Sigmoid colon (tissue), 7 donors: ENCODE measurements around the gene USP21. TPM values are rescaled to one million over a fixed set of nuclear protein-coding genes. Genes with fewer than 3 reads are reported as not detected.
A peak's percentile ranks its signal among the peaks of the same experiment; 100 is the strongest.

Experiments
- DNase-seq: peaks from one replicate; pipeline ENCODE4 v3.0.0-alpha.2; 2019
- H3K27ac ChIP-seq, 4 donors: fragments of 200-600 bp; sonication (generic); one replicate each; pipeline ENCODE4 v1.5.1; 2016 to 2019; ENCODE audit warnings: mild to moderate bottlenecking in 1 of 4
- H3K27me3 ChIP-seq, 3 donors: fragments of 200-600 bp; sonication (generic); one replicate each; pipeline ENCODE4 v1.5.1; 2019; ENCODE audit warnings: mild to moderate bottlenecking in 1 of 3
- H3K36me3 ChIP-seq, 4 donors: fragments of 200-600 bp; sonication (generic); one replicate each; pipeline ENCODE4 v1.5.1; 2016 to 2019
- H3K4me1 ChIP-seq, 4 donors: fragments of 200-600 bp; sonication (generic); one replicate each; pipeline ENCODE4 v1.5.1; 2017 to 2019
- H3K4me3 ChIP-seq, 4 donors: fragments of 200-600 bp; sonication (generic); one replicate each; pipeline ENCODE4 v1.5.1; 2017 to 2019; ENCODE audit warnings: mild to moderate bottlenecking in 2 of 4, moderate library complexity in 1 of 4
- H3K9me3 ChIP-seq, 4 donors: fragments of 200-600 bp in 3 of 4; sonication (generic) in 3 of 4; one replicate each; pipeline versions ENCODE4 v1.5.1 to v1.6.1; 2013 to 2019
- EP300 ChIP-seq, 4 donors: sonication (generic); formaldehyde crosslinking; IDR thresholded peaks; one replicate each; pipeline ENCODE4 v1.6.1; 2017; ENCODE audit warnings: antibody characterized with exemption in 4 of 4
- POLR2A ChIP-seq, 2 donors: fragments of 450-650 bp; IDR thresholded peaks; one replicate each; pipeline ENCODE4 v1.6.1; 2016; ENCODE audit warnings: antibody characterized with exemption in 2 of 2, mild to moderate bottlenecking in 2 of 2, moderate library complexity in 2 of 2
- POLR2AphosphoS5 ChIP-seq, 4 donors: sonication (generic); formaldehyde crosslinking; IDR thresholded peaks; one replicate each; pipeline ENCODE4 v1.6.1; 2017; ENCODE audit warnings: antibody characterized with exemption in 4 of 4
- WGBS, 2 donors: extraction: QIAGEN DNeasy Blood & Tissue Kit; methylation state at CpG; one replicate each; pipeline ENCODE4 v1.1.7; 2013; 5-methylcytosine and 5-hydroxymethylcytosine counted together
- intact Hi-C: fragments of 100-400 bp; cut with DNase I; formaldehyde crosslinking; loops from one replicate; pipeline ENCODE4 v1.15.1; 2023
- polyA plus RNA-seq, 3 donors: library from polyadenylated mRNA; stranded (reverse); fragments of 200-250 nt; gene quantifications; one replicate each; pipeline ENCODE4 v1.2.3, GENCODE V29; 2013
- total RNA-seq, 4 donors: library from RNA; depleted of rRNA; stranded (reverse); fragments of >200 nt; gene quantifications; one replicate each; pipeline ENCODE4 v1.1.0, GENCODE V29; 2016
- TF ChIP-seq, protein P1 (sequence below), 4 experiments: fragments of 450-650 bp in 3 of 4; fragments of 200-600 bp in 1 of 4; IDR thresholded peaks; one replicate each; pipeline ENCODE4 v1.5.1; 2016 to 2019; ENCODE audit warnings: antibody characterized with exemption in 4 of 4, mild to moderate bottlenecking in 3 of 4, moderate library complexity in 2 of 4
- donor health status: healthy with polysubstance abuse.
- donor health status: Bipolar disorder and iron deficiency.
- donor health status: healthy.

The USP21 gene, protein sequence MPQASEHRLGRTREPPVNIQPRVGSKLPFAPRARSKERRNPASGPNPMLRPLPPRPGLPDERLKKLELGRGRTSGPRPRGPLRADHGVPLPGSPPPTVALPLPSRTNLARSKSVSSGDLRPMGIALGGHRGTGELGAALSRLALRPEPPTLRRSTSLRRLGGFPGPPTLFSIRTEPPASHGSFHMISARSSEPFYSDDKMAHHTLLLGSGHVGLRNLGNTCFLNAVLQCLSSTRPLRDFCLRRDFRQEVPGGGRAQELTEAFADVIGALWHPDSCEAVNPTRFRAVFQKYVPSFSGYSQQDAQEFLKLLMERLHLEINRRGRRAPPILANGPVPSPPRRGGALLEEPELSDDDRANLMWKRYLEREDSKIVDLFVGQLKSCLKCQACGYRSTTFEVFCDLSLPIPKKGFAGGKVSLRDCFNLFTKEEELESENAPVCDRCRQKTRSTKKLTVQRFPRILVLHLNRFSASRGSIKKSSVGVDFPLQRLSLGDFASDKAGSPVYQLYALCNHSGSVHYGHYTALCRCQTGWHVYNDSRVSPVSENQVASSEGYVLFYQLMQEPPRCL
- total RNA-seq = 10 to 100 TPM; 11.4 to 24.1 (median 13.1) TPM
- polyA plus RNA-seq = 10 to 100 TPM; 16.2 to 22.2 (median 17.3) TPM

DNA sequence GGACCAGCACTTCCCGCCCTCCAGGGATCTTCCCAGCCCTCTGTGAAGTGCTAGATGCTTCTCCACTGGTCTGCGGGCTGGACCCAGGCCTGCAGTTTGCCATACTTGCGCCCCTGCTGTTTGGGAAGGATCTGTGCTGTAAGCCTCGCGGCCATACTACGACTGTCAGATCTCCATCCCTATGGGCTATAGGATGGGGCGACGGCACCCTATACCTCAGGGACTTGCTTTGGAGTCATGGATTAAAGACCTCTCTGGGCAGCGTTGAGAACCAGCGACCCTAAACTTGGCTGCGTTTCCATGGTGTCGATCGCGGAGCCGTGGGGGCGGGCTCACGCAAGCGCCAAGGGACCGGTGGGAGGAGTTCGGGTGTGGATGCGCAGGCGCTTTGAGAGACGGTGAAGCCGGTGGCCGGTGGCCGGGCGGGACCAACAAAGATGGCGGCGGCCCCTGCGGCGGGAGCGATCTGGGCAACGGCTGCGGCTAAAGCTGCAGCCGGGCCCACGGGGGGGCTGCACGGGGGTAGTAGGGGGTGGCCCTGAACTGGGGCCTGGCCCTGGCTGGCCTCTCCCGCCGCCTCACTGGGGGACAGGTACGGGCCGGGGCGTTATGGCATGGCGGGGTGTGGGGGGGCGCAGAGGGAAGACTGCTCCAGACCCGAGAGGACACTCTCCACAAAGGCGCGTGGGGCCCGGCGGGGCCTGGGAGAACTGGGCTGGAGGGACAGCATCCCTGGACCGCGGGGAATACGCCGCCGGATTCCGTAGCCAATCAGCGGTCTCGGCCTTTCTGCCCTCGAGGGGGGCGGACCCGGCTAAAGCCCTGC, at the start of gene USP21:
USP21 (plus strand) TSS at position 414 of the 826 bp plus-strand sequence. CDS start 1,141 bp downstream, outside the sequence.
- peak; percentile 96 for DNase-seq
- Histone ChIP-seq H3K27ac (peak within 1 kb of the TSS; percentile 86 to 93 (median 90)), H3K9me3 (no peaks in the 10 kb centered on the region), H3K4me1 (peaks cover 0 to 42% (median 39%) of the 10 kb centered on the region in 4 donors), H3K27me3 (no peaks in the 10 kb centered on the region), H3K4me3 (peak within 1 kb of the TSS; percentile 82 to 97 (median 93)), H3K36me3 (peaks cover 0 to 50% (median 9%) of the 10 kb centered on the region in 4 donors)
- WGBS, 2 donors = 1 to 3% methylated on average over 60 of the region's 60 CpGs
- TF ChIP-seq, protein P1, sequence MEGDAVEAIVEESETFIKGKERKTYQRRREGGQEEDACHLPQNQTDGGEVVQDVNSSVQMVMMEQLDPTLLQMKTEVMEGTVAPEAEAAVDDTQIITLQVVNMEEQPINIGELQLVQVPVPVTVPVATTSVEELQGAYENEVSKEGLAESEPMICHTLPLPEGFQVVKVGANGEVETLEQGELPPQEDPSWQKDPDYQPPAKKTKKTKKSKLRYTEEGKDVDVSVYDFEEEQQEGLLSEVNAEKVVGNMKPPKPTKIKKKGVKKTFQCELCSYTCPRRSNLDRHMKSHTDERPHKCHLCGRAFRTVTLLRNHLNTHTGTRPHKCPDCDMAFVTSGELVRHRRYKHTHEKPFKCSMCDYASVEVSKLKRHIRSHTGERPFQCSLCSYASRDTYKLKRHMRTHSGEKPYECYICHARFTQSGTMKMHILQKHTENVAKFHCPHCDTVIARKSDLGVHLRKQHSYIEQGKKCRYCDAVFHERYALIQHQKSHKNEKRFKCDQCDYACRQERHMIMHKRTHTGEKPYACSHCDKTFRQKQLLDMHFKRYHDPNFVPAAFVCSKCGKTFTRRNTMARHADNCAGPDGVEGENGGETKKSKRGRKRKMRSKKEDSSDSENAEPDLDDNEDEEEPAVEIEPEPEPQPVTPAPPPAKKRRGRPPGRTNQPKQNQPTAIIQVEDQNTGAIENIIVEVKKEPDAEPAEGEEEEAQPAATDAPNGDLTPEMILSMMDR (IDR thresholded peaks at IDR 0.05) = peak in 2 of 4 experiments; percentile 17 to 32
- TF ChIP-seq POLR2A (IDR thresholded peaks at IDR 0.05) = peak; percentile 47 to 52
- no peak for TF ChIP-seq EP300 (IDR thresholded peaks at IDR 0.05)
- peak in 3 of 4 donors; percentile 50 to 78 (median 71) for TF ChIP-seq POLR2AphosphoS5 (IDR thresholded peaks at IDR 0.05)
- intact Hi-C loops = loop anchor here (2.0 to 5.0 kb wide), 2 partner anchors 26 to 42 kb away; partner anchors contain the start of genes DEDD, NIT1 and PFDN2

DNA sequence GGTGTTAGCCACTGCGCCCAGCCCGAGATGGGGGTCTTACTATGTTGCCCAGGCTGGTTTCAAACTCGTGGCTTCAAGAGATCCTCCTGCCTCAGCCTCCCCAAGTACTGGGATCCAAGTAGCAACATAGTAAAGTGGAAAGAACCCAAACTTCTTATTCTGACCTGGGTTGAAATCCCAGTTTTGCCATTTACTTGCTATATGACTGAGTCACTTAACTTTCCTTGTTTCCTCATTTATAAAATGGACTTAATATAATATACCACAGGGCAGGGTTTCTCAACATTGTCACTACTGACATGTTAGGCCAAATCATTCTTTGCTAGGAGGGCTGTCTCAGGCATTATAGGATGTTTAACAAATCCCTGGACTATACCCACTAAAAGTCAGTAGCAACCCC, 48.2 kb upstream of the USP21 start:
- no peak overlapping the region for H3K4me3 ChIP-seq
- DNase-seq = no peak
- no peaks in the 10 kb centered on the region for H3K27me3 ChIP-seq
- peaks cover 0 to 20% (median 0%) of the 10 kb centered on the region in 4 donors for H3K36me3 ChIP-seq
- peaks cover 0 to 30% (median 20%) of the 10 kb centered on the region in 4 donors for H3K4me1 ChIP-seq
- 93 to 96% methylated on average over 3 of the region's 3 CpGs for WGBS, 2 donors
- no peak overlapping the region for H3K27ac ChIP-seq
- no peak for TF ChIP-seq POLR2AphosphoS5 (IDR thresholded peaks at IDR 0.05)
- no peak for TF ChIP-seq POLR2A (IDR thresholded peaks at IDR 0.05)
- no peak for TF ChIP-seq EP300 (IDR thresholded peaks at IDR 0.05)
- TF ChIP-seq, protein P1 (IDR thresholded peaks at IDR 0.05) = no peak
- H3K9me3 ChIP-seq = no peaks in the 10 kb centered on the region
- intact Hi-C loops = no loop called here

DNA sequence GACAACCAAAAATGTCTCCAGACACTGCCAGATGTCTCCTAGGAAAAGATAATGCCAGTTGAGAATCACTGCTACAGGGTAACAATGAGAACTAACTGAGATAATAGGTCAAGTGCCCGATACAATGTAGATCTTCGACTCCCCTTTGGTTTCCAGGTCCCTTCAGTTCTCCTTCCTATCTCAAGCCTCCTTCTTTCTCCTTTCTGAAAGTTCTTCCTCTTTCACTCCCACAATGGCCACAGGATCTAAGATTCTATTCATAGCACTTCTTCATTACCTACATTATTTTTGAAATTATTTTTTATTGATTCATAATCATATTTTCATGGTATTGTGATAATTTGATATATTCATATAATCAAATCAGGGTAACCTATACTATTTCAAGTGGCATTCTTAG, 47.8 kb upstream of the USP21 start:
- 70 to 90% methylated on average over 2 of the region's 2 CpGs for WGBS, 2 donors

DNA sequence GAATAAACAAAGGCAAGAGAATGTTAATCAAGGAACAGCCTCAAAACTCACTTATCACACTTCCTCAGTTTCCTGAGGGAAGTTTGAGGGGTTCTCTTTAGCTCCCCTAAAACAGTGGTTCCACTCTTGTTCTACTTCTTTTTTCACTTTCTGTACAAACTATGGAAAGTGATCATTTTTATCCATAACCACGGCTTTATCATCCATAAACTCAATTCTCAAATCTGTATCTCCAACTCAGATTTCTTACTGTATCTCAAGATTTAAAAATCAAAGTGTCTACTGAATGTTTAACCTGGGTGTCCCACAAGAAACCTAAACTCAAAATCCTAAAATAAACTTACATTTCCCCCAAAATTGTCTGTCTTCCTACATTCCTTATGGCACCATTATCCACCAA, 45.4 kb upstream of the USP21 start:
- H3K4me1 ChIP-seq = peaks cover 0 to 49% (median 37%) of the 10 kb centered on the region in 4 donors
- DNase-seq = no peak
- H3K27ac ChIP-seq = no peak overlapping the region
- WGBS, 2 donors = 56 to 83% methylated on average over 1 of the region's 1 CpG
- H3K4me3 ChIP-seq = no peak overlapping the region
- intact Hi-C loops = no loop called here
- H3K27me3 ChIP-seq = no peaks in the 10 kb centered on the region
- H3K9me3 ChIP-seq = no peaks in the 10 kb centered on the region
- TF ChIP-seq EP300 (IDR thresholded peaks at IDR 0.05) (no peak), POLR2A (IDR thresholded peaks at IDR 0.05) (no peak), POLR2AphosphoS5 (IDR thresholded peaks at IDR 0.05) (no peak)
- TF ChIP-seq, protein P1 (IDR thresholded peaks at IDR 0.05) = no peak
- peaks cover 0 to 20% (median 0%) of the 10 kb centered on the region in 4 donors for H3K36me3 ChIP-seq

More for the DNA sequence above, 47.8 kb upstream of the USP21 start:
- H3K4me3 ChIP-seq = no peak overlapping the region
- intact Hi-C loops = no loop called here
- H3K27me3 ChIP-seq = no peaks in the 10 kb centered on the region
- H3K4me1 ChIP-seq = peaks cover 0 to 34% (median 24%) of the 10 kb centered on the region in 4 donors
- DNase-seq = no peak
- no peaks in the 10 kb centered on the region for H3K9me3 ChIP-seq
- TF ChIP-seq, protein P1 (IDR thresholded peaks at IDR 0.05) = no peak
- TF ChIP-seq POLR2A (IDR thresholded peaks at IDR 0.05) (no peak), EP300 (IDR thresholded peaks at IDR 0.05) (no peak), POLR2AphosphoS5 (IDR thresholded peaks at IDR 0.05) (no peak)
- H3K27ac ChIP-seq = no peak overlapping the region
- peaks cover 0 to 20% (median 0%) of the 10 kb centered on the region in 4 donors for H3K36me3 ChIP-seq
